Hepatocyte (in vitro differentiated cells): ENCODE results near the gene FBL.

Source experiments
- EZH2phosphoT487 ChIP-seq: fragments of 200-600 bp; sonication (generic); IDR thresholded peaks from one replicate; pipeline ENCODE4 v1.6.1; 2018; ENCODE audit warnings: antibody characterized with exemption, mild to moderate bottlenecking, low read depth, moderate library complexity; ENCODE audit not compliant: unreplicated experiment, severe bottlenecking
- TF ChIP-seq, protein P1 (sequence below): fragments of 200-600 bp; sonication (generic); IDR thresholded peaks from 2 replicates; pipeline ENCODE4 v1.5.1; 2016; ENCODE audit warnings: antibody characterized with exemption, mild to moderate bottlenecking; ENCODE audit not compliant: poor library complexity

GRCh38 chr19:39834287-39834841, 11.8 kb downstream of the FBL start:
- TF ChIP-seq, protein P1, sequence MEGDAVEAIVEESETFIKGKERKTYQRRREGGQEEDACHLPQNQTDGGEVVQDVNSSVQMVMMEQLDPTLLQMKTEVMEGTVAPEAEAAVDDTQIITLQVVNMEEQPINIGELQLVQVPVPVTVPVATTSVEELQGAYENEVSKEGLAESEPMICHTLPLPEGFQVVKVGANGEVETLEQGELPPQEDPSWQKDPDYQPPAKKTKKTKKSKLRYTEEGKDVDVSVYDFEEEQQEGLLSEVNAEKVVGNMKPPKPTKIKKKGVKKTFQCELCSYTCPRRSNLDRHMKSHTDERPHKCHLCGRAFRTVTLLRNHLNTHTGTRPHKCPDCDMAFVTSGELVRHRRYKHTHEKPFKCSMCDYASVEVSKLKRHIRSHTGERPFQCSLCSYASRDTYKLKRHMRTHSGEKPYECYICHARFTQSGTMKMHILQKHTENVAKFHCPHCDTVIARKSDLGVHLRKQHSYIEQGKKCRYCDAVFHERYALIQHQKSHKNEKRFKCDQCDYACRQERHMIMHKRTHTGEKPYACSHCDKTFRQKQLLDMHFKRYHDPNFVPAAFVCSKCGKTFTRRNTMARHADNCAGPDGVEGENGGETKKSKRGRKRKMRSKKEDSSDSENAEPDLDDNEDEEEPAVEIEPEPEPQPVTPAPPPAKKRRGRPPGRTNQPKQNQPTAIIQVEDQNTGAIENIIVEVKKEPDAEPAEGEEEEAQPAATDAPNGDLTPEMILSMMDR: no peak
- TF ChIP-seq EZH2phosphoT487: no peak
